KG1 (cell line): ENCODE results near the gene GASK1A.
"Not testable (repeated sequence)": the region's sequence is repeated elsewhere in the genome, so short reads cannot be mapped to it uniquely, and the experiment has no call there.

Source experiments
- DNase-seq: peaks from one replicate; lab custom pipeline; 2025; lab: John Stamatoyannopoulos, UW

Gene GASK1A

GRCh38 chr3:43062040-43062563 is 83.0 kb downstream of the GASK1A start:
- DNase-seq: no peak

GRCh38 chr3:43062564-43063040 is 83.5 kb downstream of the GASK1A start:
- no peak for DNase-seq

GRCh38 chr3:43063114-43063513 is 84.0 kb downstream of the GASK1A start:
- DNase-seq: no peak

- not testable (repeated sequence) for DNase-seq
These were observed 91.6 kb downstream of the GASK1A start for GRCh38 chr3:43070670-43071069.

- no peak for DNase-seq
These were observed 92.3 kb downstream of the GASK1A start for GRCh38 chr3:43071313-43071893.

GRCh38 chr3:43072361-43072760 is 93.2 kb downstream of the GASK1A start:
- DNase-seq: no peak

GRCh38 chr3:43073116-43073835 is 94.2 kb downstream of the GASK1A start:
- no peak for DNase-seq

GRCh38 chr3:43073836-43074220 is 94.7 kb downstream of the GASK1A start:
- DNase-seq: no peak

- no peak for DNase-seq
These were observed 95.4 kb downstream of the GASK1A start for GRCh38 chr3:43074482-43074881.

GRCh38 chr3:43074901-43075689 is 96.0 kb downstream of the GASK1A start:
- DNase-seq: no peak

- DNase-seq: no peak
These were observed 97.0 kb downstream of the GASK1A start for GRCh38 chr3:43075904-43076661.

- DNase-seq: no peak
These were observed 97.7 kb downstream of the GASK1A start for GRCh38 chr3:43076857-43077256.

- no peak for DNase-seq
These were observed 98.2 kb downstream of the GASK1A start for GRCh38 chr3:43077261-43077660.

- DNase-seq: no peak
These were observed 98.6 kb downstream of the GASK1A start for GRCh38 chr3:43077707-43078106.

GRCh38 chr3:43079536-43080332 is 100.6 kb downstream of the GASK1A start:
- no peak for DNase-seq

GRCh38 chr3:43080726-43081568 is 101.8 kb downstream of the GASK1A start:
- DNase-seq: no peak

- no peak for DNase-seq
These were observed 102.7 kb downstream of the GASK1A start for GRCh38 chr3:43081796-43082195.

- no peak for DNase-seq
These were observed 103.3 kb downstream of the GASK1A start for GRCh38 chr3:43082457-43082856.

GRCh38 chr3:43086460-43087165 is 107.5 kb downstream of the GASK1A start:
- no peak for DNase-seq
